ENCODE data around the gene RNU1-2.
"Not testable (repeated sequence)": the region's sequence is repeated elsewhere in the genome, so short reads cannot be mapped to it uniquely, and the experiment has no call there.

DNA sequence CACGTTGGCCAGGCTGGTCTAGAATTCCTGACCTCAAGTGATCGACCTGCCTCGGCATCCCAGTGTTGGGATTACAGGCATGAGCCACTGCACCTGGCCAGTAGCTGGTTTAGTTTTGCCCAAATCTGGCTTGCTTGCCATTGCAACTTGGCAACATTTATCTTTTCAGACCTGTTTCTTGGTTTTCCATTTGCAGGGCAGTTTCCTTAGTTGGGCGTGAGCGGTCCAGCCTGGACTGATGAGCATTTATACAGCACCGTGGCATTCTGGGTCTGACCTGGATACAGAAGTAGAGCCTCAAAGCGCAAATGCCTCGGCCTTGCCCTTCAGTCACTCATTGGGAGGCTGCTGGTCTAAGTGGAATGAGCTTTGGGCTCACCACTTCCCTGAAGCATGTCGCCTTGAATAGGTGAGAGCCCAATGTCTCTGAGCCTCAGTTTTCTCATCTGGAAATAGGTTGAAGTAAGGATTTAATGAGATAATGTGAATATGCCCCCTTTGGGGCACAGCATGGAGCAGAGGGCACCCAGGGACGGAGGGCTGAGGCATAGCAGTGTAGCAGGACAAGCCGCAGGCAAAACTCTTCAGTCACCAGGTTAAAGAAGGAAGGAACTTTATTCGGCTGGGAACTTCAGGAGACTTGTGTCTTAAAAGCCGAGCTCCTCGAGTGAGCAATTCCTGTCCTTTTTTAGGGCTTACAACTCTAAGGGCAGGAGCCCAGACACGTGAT lies 23.3 kb downstream of the RNU1-2 start:
- TF ChIP-seq, protein P1, sequence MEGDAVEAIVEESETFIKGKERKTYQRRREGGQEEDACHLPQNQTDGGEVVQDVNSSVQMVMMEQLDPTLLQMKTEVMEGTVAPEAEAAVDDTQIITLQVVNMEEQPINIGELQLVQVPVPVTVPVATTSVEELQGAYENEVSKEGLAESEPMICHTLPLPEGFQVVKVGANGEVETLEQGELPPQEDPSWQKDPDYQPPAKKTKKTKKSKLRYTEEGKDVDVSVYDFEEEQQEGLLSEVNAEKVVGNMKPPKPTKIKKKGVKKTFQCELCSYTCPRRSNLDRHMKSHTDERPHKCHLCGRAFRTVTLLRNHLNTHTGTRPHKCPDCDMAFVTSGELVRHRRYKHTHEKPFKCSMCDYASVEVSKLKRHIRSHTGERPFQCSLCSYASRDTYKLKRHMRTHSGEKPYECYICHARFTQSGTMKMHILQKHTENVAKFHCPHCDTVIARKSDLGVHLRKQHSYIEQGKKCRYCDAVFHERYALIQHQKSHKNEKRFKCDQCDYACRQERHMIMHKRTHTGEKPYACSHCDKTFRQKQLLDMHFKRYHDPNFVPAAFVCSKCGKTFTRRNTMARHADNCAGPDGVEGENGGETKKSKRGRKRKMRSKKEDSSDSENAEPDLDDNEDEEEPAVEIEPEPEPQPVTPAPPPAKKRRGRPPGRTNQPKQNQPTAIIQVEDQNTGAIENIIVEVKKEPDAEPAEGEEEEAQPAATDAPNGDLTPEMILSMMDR (IDR thresholded peaks at IDR 0.05) = not testable (repeated sequence)
- TF ChIP-seq POLR2A (IDR thresholded peaks at IDR 0.05) = not testable (repeated sequence)
